Calu3 (cell line): ENCODE data around the gene KRT33B. TPM values are rescaled to one million over a fixed set of nuclear protein-coding genes. Genes with fewer than 3 reads are reported as not detected.

Source experiments
- total RNA-seq: library from RNA; stranded (reverse); gene quantifications from 2 replicates; pipeline ENCODE4 v1.2.3, GENCODE V29; 2022

KRT33B gene
- total RNA-seq, 1 experiment from 2014 or later, result not detected

Other genes with a start within 250 kb of the KRT33B start
- not detected in 2 replicates for gene KRTAP4-12, start 245.6 kb downstream of the KRT33B start, total RNA-seq
- not detected in 2 replicates for gene KRTAP4-6, start 229.3 kb downstream of the KRT33B start, total RNA-seq
- gene KRTAP4-5, start 220.0 kb downstream of the KRT33B start, total RNA-seq, result not detected in 2 replicates
- not detected in 2 replicates for gene KRTAP4-4, start 209.1 kb downstream of the KRT33B start, total RNA-seq
- not detected in 2 replicates for gene KRTAP4-3, start 201.6 kb downstream of the KRT33B start, total RNA-seq
- not detected in 2 replicates for gene KRTAP4-2, start 191.6 kb downstream of the KRT33B start, total RNA-seq
- gene KRTAP4-1, start 184.9 kb downstream of the KRT33B start, total RNA-seq, result not detected in 2 replicates
- gene KRTAP9-1, start 179.9 kb downstream of the KRT33B start, total RNA-seq, result not detected in 2 replicates
- gene KRTAP9-2, start 143.2 kb downstream of the KRT33B start, total RNA-seq, result not detected in 2 replicates
- gene KRTAP9-3, start 137.4 kb downstream of the KRT33B start, total RNA-seq, result not detected in 2 replicates
- not detected in 2 replicates for gene KRTAP9-8, start 131.8 kb downstream of the KRT33B start, total RNA-seq
- gene KRTAP9-4, start 120.1 kb downstream of the KRT33B start, total RNA-seq, result not detected in 2 replicates
- gene KRTAP9-9, start 114.4 kb downstream of the KRT33B start, total RNA-seq, result not detected in 2 replicates
- not detected in 2 replicates for gene KRTAP9-6, start 104.4 kb downstream of the KRT33B start, total RNA-seq
- gene KRTAP9-7, start 94.1 kb downstream of the KRT33B start, total RNA-seq, result not detected in 2 replicates
- gene KRTAP29-1, start 67.0 kb downstream of the KRT33B start, total RNA-seq, result not detected in 2 replicates
- gene KRTAP16-1, start 60.5 kb downstream of the KRT33B start, total RNA-seq, result not detected in 2 replicates
- not detected in 2 replicates for gene KRTAP17-1, start 54.1 kb downstream of the KRT33B start, total RNA-seq
- not detected in 2 replicates for gene KRT33A, start 19.0 kb downstream of the KRT33B start, total RNA-seq
- gene KRT34, start 12.5 kb upstream of the KRT33B start, total RNA-seq, result not detected in 2 replicates
- gene KRT31, start 27.8 kb upstream of the KRT33B start, total RNA-seq, result not detected in 2 replicates
- not detected in 2 replicates for gene KRT37, start 54.8 kb upstream of the KRT33B start, total RNA-seq
- gene KRT38, start 71.2 kb upstream of the KRT33B start, total RNA-seq, result not detected in 2 replicates
- gene KRT32, start 97.6 kb upstream of the KRT33B start, total RNA-seq, result not detected in 2 replicates
- gene KRT35, start 111.3 kb upstream of the KRT33B start, total RNA-seq, result not detected in 2 replicates
- not detected in 2 replicates for gene KRT36, start 120.1 kb upstream of the KRT33B start, total RNA-seq
- gene KRT13, start 135.8 kb upstream of the KRT33B start, total RNA-seq, result 45.7 and 323 TPM in 2 replicates
- 83.0 and 86.8 TPM in 2 replicates for gene KRT15, start 149.1 kb upstream of the KRT33B start, total RNA-seq
- 2,554 and 3,048 TPM in 2 replicates for gene KRT19, start 158.5 kb upstream of the KRT33B start, total RNA-seq
- gene KRT9, start 202.2 kb upstream of the KRT33B start, total RNA-seq, result not detected in 2 replicates
- 3.8 and 12.2 TPM in 2 replicates for gene KRT14, start 217.1 kb upstream of the KRT33B start, total RNA-seq
- gene KRT16, start 243.0 kb upstream of the KRT33B start, total RNA-seq, result 3.8 and 4.2 TPM in 2 replicates